ENCODE measurements around the gene MBOAT2. TPM values are rescaled to one million over a fixed set of nuclear protein-coding genes. Genes with fewer than 3 reads are reported as not detected.
"Not testable (repeated sequence)": the region's sequence is repeated elsewhere in the genome, so short reads cannot be mapped to it uniquely, and the experiment has no call there.

Gene MBOAT2
- total RNA-seq, 1 experiment from 2014 or later, result 16.8 TPM

- Histone ChIP-seq H3K9ac (ENCODE audit: low read length) (no peak overlapping the region), H3K79me2 (ENCODE audit: insufficient read depth, low read length) (no peaks in the 10 kb centered on the region), H3K9me2 (ENCODE audit: insufficient read depth) (no peaks in the 10 kb centered on the region), H3K4me1 (ENCODE audit: control insufficient read depth in 1 of 2, insufficient read depth in 2 of 2, low read length in 2 of 2) (no peaks in the 10 kb centered on the region), H2AFZ (ENCODE audit: low read depth, low read length, poor library complexity, severe bottlenecking) (no peak overlapping the region), H3K9me3 (ENCODE audit: control insufficient read depth in 1 of 2, insufficient read depth in 1 of 2, low read depth in 1 of 2, low read length in 2 of 2) (no peaks in the 10 kb centered on the region), H4K20me1 (ENCODE audit: insufficient read depth) (no peaks in the 10 kb centered on the region), H3K27me3 (ENCODE audit: insufficient read depth, low read length) (no peaks in the 10 kb centered on the region), H3K4me3 (replicated peaks in 1 of 2; ENCODE audit: low read depth in 1 of 2, low read length in 2 of 2) (no peak overlapping the region), H3K4me2 (ENCODE audit: low read length) (no peak overlapping the region), H3K36me3 (ENCODE audit: control insufficient read depth in 1 of 2, insufficient read depth in 2 of 2, low read length in 2 of 2) (no peaks in the 10 kb centered on the region), H3K27ac (ENCODE audit: low read depth, low read length) (no peak overlapping the region)
- no peak for TF ChIP-seq POLR2A (IDR thresholded peaks at IDR 0.05; ENCODE audit: borderline replicate concordance, extremely low read depth, insufficient read depth, insufficient read length)
- ATAC-seq, result no peak
- CTCF ChIA-PET, result no interaction called here
- DNase-seq (ENCODE audit: low read depth, low spot score), result no peak
- POLR2A ChIA-PET, result no interaction called here
- RAD21 ChIA-PET (ENCODE audit: low non-redundant PET in 1 of 2, low total read pairs in 2 of 2, uncharacterized antibody in 2 of 2, unreplicated experiment in 2 of 2), result no interaction called here
- intact Hi-C loops (cut with micrococcal nuclease), result no loop called here
- BruUV-seq (replicated peaks), result no TSS peak
Observed at GRCh38 chr2:8918412-8918811, 85.1 kb downstream of the MBOAT2 start.

GRCh38 chr2:8915941-8916340, 87.5 kb downstream of the MBOAT2 start:
- H3K4me1 ChIP-seq (ENCODE audit: control insufficient read depth in 1 of 2, insufficient read depth in 2 of 2, low read length in 2 of 2), result no peaks in the 10 kb centered on the region
- ChIA-PET POLR2A (no interaction called here), RAD21 (ENCODE audit: low non-redundant PET in 1 of 2, low total read pairs in 2 of 2, uncharacterized antibody in 2 of 2, unreplicated experiment in 2 of 2) (no interaction called here), CTCF (no interaction called here)
- no peaks in the 10 kb centered on the region for H3K9me2 ChIP-seq (ENCODE audit: insufficient read depth)
- DNase-seq (ENCODE audit: low read depth, low spot score) (no peak), ATAC-seq (no peak)
- no peak overlapping the region for H3K4me2 ChIP-seq (ENCODE audit: low read length)
- no TSS peak for BruUV-seq (replicated peaks)
- no peak overlapping the region for H2AFZ ChIP-seq (ENCODE audit: low read depth, low read length, poor library complexity, severe bottlenecking)
- intact Hi-C loops (cut with micrococcal nuclease), result no loop called here
- H3K36me3 ChIP-seq (ENCODE audit: control insufficient read depth in 1 of 2, insufficient read depth in 2 of 2, low read length in 2 of 2), result no peaks in the 10 kb centered on the region
- H3K9ac ChIP-seq (ENCODE audit: low read length), result no peak overlapping the region
- H3K9me3 ChIP-seq (ENCODE audit: control insufficient read depth in 1 of 2, insufficient read depth in 1 of 2, low read depth in 1 of 2, low read length in 2 of 2), result peaks cover 0 to 3% of the 10 kb centered on the region in 2 experiments; a peak in 1 of 4 replicates
- no peak overlapping the region for H3K4me3 ChIP-seq (replicated peaks in 1 of 2; ENCODE audit: low read depth in 1 of 2, low read length in 2 of 2)
- no peak overlapping the region for H3K27ac ChIP-seq (ENCODE audit: low read depth, low read length)
- no peaks in the 10 kb centered on the region for H3K27me3 ChIP-seq (ENCODE audit: insufficient read depth, low read length)
- no peaks in the 10 kb centered on the region for H3K79me2 ChIP-seq (ENCODE audit: insufficient read depth, low read length)
- no peaks in the 10 kb centered on the region for H4K20me1 ChIP-seq (ENCODE audit: insufficient read depth)
- TF ChIP-seq SRF (IDR thresholded peaks at IDR 0.05; ENCODE audit: low read depth) (no peak), RAD21 (IDR thresholded peaks at IDR 0.05; ENCODE audit: low read depth) (no peak)

DNA sequence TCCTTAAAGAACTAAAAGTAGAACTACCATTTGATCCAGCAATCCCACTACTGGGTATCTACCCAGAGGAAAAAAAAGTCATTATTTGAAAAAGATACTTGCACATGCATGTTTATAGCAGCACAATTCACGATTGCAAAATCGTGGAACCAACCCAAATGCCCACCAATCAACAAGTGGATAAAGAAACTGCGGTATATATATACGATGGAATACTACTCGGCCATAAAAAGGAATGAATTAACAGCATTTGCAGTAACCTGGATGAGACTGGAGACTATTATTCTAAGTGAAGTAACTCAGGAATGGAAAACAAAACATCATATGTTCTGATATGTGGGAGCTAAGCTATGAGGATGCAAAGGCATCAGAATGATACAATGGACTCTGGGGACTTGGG, 89.7 kb downstream of the MBOAT2 start:
- H3K27me3 ChIP-seq (ENCODE audit: insufficient read depth, low read length); POLR2A ChIA-PET; ATAC-seq; H3K4me2 ChIP-seq (ENCODE audit: low read length); H3K9me2 ChIP-seq (ENCODE audit: insufficient read depth); intact Hi-C loops (cut with micrococcal nuclease); H4K20me1 ChIP-seq (ENCODE audit: insufficient read depth); RAD21 ChIA-PET (ENCODE audit: low non-redundant PET in 1 of 2, low total read pairs in 2 of 2, uncharacterized antibody in 2 of 2, unreplicated experiment in 2 of 2); H3K4me1 ChIP-seq (ENCODE audit: control insufficient read depth in 1 of 2, insufficient read depth in 2 of 2, low read length in 2 of 2); H3K27ac ChIP-seq (ENCODE audit: low read depth, low read length); BruUV-seq (replicated peaks); H3K9me3 ChIP-seq (ENCODE audit: control insufficient read depth in 1 of 2, insufficient read depth in 1 of 2, low read depth in 1 of 2, low read length in 2 of 2); CTCF ChIA-PET; H2AFZ ChIP-seq (ENCODE audit: low read depth, low read length, poor library complexity, severe bottlenecking); H3K9ac ChIP-seq (ENCODE audit: low read length); H3K36me3 ChIP-seq (ENCODE audit: control insufficient read depth in 1 of 2, insufficient read depth in 2 of 2, low read length in 2 of 2); DNase-seq (ENCODE audit: low read depth, low spot score); H3K79me2 ChIP-seq (ENCODE audit: insufficient read depth, low read length); H3K4me3 ChIP-seq (replicated peaks in 1 of 2; ENCODE audit: low read depth in 1 of 2, low read length in 2 of 2): not testable (repeated sequence)

All from HCT116 (cell line).